RPMI7951 (cell line): ENCODE measurements around the gene ERP27. TPM values are rescaled to one million over a fixed set of nuclear protein-coding genes. Genes with fewer than 3 reads are reported as not detected.

Experiments
- DNase-seq: peaks from one replicate; pipeline ENCODE4 v3.0.0-alpha.2; 2012; ENCODE audit warnings: low read depth
- total RNA-seq: library from RNA; depleted of rRNA; stranded (reverse); fragments of >200 nt; shearing (Covaris generic); gene quantifications from 2 replicates; pipeline ENCODE4 v1.2.3, GENCODE V29; 2014

ERP27 gene
- total RNA-seq, 1 experiment from 2014 or later: not detected

DNA sequence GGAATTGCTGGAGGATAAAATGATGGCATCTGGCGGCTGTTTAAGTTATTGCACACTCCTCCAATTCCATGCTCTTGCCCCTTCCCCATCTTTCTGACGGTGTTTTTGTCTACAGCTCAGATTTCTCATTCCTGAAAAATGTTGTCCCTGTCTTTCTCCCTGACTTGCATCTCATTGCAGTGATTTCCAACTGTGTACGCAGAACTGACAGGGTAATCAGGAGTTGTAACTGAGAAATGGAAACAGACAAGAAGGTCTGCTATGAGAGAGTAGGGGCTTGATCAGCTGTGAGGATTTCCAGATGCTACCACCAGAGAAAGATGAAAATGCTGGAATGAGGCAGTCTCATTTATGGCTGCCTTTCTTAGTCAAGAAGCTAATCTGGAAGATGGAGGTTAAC, 1.3 kb downstream of the ERP27 start:
- DNase-seq: no peak

GRCh38 chr12:14936224-14936861, 2.0 kb downstream of the ERP27 start:
- DNase-seq: peak; percentile 29

DNA sequence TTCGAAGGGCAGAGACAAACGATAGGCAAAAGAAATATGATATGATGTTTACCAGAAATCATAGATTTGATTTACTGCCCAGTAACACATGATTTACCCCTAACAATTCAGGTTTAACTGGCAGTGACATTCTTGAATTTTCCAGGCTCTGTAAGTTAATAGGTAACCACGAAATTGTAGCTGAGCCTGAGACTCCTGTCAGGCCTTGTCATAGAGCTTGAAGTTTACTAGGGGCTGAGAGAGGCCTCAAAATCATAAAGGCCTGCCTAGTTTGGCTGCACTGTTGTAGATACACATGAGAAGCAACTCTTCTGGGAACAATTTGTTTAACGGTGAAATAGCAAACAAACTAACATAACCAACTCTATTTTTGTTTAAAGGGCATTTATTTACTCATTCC, 3.3 kb downstream of the ERP27 start:
- no peak for DNase-seq

GRCh38 chr12:14934511-14934910, 3.8 kb downstream of the ERP27 start:
- no peak for DNase-seq

GRCh38 chr12:14931791-14932560, 6.4 kb downstream of the ERP27 start:
- no peak for DNase-seq

- DNase-seq: no peak
These were observed 7.0 kb downstream of the ERP27 start for GRCh38 chr12:14931359-14931758.

GRCh38 chr12:14930299-14930698, 8.0 kb downstream of the ERP27 start:
- DNase-seq: no peak

- DNase-seq: no peak
These were observed 9.4 kb downstream of the ERP27 start for GRCh38 chr12:14928931-14929330.

DNA sequence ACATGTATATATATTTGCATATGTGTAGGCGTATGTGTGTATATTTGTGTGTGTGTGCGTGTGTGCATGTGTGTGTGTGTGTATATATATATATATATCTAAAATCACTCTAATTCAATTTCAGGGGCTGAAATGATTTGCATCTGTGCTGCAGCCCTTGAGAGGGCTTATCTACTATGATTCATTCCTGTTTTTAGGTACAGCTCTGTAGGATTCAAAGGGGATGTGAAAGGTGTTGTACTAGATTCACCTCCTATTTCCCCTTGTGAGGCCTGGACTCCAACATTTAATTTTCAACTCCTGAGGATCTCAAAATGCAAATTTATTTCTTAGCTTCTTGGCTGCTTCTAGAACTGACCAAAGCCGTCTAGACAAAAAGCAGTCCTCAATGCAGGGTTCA, 11.1 kb downstream of the ERP27 start:
- no peak for DNase-seq

- no peak for DNase-seq
These were observed 13.8 kb downstream of the ERP27 start for GRCh38 chr12:14924541-14924940.

DNA sequence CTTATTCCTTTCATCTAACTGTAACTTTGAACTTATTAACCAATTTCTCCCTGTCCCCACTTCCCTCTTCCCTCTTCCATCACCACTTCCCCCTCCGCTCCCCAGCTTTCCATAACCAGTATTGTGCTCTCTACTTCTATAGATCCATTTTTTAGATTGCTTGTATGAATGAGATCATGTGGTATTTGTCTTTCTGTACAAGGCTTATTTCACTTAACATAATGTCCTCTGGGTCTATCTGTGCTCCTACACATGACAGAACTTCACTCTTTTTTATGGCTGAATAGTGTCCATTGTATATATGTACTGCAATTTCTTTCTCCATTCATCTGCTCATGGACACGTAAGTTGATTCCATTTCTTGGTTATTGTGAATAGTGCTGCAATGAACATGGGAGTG, 14.4 kb downstream of the ERP27 start:
- DNase-seq: peak; percentile 19

GRCh38 chr12:14921218-14921617, 17.1 kb downstream of the ERP27 start:
- no peak for DNase-seq

- DNase-seq: no peak
These were observed 17.7 kb downstream of the ERP27 start for GRCh38 chr12:14920475-14921126.

DNA sequence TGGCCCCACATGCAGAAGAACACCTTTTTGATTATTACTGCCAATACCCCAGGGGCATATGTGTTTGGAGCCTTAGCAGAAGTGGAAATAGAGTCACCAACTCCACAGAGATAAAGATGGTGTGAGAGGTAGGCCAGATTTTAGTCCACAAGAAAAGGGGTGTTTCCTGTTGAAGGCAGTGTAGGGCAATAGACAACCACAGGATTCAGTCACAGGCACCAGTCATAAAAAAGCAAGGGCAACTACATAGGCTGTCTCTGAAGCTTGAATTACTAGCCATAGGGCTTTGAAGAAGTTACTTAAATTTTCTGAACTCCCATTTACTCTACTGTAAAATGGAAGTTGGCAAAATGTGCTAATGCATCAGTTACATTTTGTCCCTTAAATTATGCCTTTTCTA, 18.9 kb downstream of the ERP27 start:
- no peak for DNase-seq

GRCh38 chr12:14915736-14916135, 22.6 kb downstream of the ERP27 start:
- DNase-seq: no peak

DNA sequence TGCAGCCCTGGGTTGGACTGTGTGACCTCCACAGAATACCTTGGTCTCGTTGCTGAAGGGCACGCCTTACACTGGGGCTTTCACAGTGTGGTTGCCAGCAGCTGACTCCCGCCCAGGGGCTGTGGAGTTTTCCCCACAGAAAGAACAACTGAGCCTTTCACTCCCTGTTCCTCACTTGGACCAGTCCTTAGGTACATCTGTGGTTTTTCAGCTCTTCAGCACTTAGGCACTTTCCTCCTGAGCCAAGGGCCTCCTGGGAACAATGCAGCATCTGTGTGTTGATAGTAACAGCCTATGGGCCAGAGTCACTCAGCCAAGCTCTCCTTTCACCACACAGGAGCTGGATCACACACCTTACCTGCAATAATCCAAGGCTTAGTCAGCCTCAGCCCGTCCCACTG, 25.0 kb downstream of the ERP27 start:
- DNase-seq: peak; percentile 70

GRCh38 chr12:14911131-14911530, 27.2 kb downstream of the ERP27 start:
- DNase-seq: no peak

- peak; percentile 59 for DNase-seq
These were observed 28.0 kb downstream of the ERP27 start for GRCh38 chr12:14910090-14910915.

DNA sequence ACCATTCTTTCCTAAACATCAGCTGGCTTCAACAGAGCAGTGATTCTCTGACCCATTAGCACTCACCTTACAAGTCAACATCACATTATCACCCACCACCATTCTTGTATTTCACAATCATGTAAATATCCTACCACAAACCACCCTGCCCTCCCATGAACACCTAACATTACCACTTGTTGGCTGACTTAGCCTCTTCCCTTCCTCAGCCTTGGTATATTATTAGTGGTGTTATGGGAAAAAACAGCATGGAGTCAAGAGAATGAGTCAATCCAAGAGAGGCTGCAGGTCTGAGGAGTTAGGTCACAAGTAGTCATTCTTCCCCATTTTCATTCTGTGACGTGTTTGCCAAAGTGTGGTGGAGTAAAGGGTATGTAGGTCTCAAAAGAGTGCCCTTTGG, 30.4 kb downstream of the ERP27 start:
- no peak for DNase-seq

DNA sequence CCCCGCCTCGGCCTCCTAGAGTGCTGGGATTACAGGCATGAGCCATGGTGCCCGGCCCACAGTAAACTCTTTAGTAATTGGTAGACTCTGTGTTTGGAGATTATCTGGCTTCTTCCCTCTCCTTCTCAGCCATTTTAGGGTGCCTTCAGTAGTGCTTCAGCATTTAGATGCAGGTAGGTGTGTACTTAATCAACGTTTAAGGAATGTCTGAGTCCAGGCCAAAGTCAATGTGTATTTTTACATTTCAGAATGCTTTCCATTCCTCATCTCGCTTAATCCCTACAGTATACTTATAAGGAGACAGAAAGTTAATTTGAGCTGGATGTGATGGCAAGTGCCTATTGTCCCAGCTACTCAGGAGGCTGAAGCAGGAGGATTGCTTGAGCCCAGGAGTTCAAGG, 32.2 kb downstream of the ERP27 start:
- no peak for DNase-seq

- no peak for DNase-seq
These were observed 32.9 kb downstream of the ERP27 start for GRCh38 chr12:14905269-14906004.
